SJSA1 (cell line): ENCODE measurements around the gene TNPO2. TPM values are rescaled to one million over a fixed set of nuclear protein-coding genes. Genes with fewer than 3 reads are reported as not detected.
"Not testable (repeated sequence)": the region's sequence is repeated elsewhere in the genome, so short reads cannot be mapped to it uniquely, and the experiment has no call there.

ENCODE experiments used
- DNase-seq, 2 experiments: peaks; one replicate each; pipeline ENCODE4 v3.0.0-alpha.2; 2015 to 2020; ENCODE audit warnings: low spot score in 2 of 2, low read depth in 1 of 2
- H3K27ac ChIP-seq: fragments of 250-450 bp; sonication (Bioruptor Pico); 2 replicates; pipeline ENCODE4 v1.5.1; 2020; ENCODE audit warnings: mild to moderate bottlenecking, moderate library complexity
- H3K27me3 ChIP-seq: fragments of 250-450 bp; sonication (Bioruptor Pico); replicated peaks from 2 replicates; pipeline ENCODE4 v1.5.1; 2020; ENCODE audit warnings: mild to moderate bottlenecking, moderate library complexity
- H3K36me3 ChIP-seq: fragments of 250-450 bp; sonication (Bioruptor Pico); 2 replicates; pipeline ENCODE4 v1.5.1; 2020; ENCODE audit warnings: mild to moderate bottlenecking
- H3K4me1 ChIP-seq: fragments of 250-450 bp; sonication (Bioruptor Pico); replicated peaks from 2 replicates; pipeline ENCODE4 v1.6.1; 2021; ENCODE audit warnings: mild to moderate bottlenecking
- H3K4me3 ChIP-seq: fragments of 250-450 bp; sonication (Bioruptor Pico); 2 replicates; pipeline ENCODE4 v1.5.1; 2020; ENCODE audit warnings: mild to moderate bottlenecking
- H3K9me3 ChIP-seq: fragments of 250-450 bp; sonication (Bioruptor Pico); replicated peaks from 2 replicates; pipeline ENCODE4 v1.5.1; 2020; ENCODE audit warnings: mild to moderate bottlenecking
- total RNA-seq: library from RNA; depleted of rRNA; stranded (reverse); fragments of >200 nt; shearing (Covaris generic); gene quantifications from 2 replicates; pipeline ENCODE4 v1.2.3, GENCODE V29; 2014

The TNPO2 gene
- total RNA-seq, 1 experiment from 2014 or later = 25.8 TPM

GRCh38 chr19:12692960-12693359 lies 30.8 kb downstream of the TNPO2 start:
- no peak for DNase-seq
- Histone ChIP-seq H3K4me3 (no peak overlapping the region), H3K9me3 (peaks cover 2% of the 10 kb centered on the region; the same call in 1 of the 2 replicates), H3K27ac (no peak overlapping the region), H3K36me3 (peaks cover 15% of the 10 kb centered on the region), H3K27me3 (no peaks in the 10 kb centered on the region), H3K4me1 (peaks cover 8% of the 10 kb centered on the region)

GRCh38 chr19:12689581-12690216 lies 34.0 kb downstream of the TNPO2 start:
- Histone ChIP-seq H3K4me1 (no peaks in the 10 kb centered on the region), H3K9me3 (no peaks in the 10 kb centered on the region), H3K27ac (no peak overlapping the region), H3K4me3 (no peak overlapping the region), H3K27me3 (no peaks in the 10 kb centered on the region), H3K36me3 (0 out of 2 replicates have a peak, but pooled peaks cover 4% of the 10 kb centered on the region)
- no peak for DNase-seq

- Histone ChIP-seq H3K27me3 (no peaks in the 10 kb centered on the region), H3K36me3 (0 out of 2 replicates have a peak, but pooled peaks cover 4% of the 10 kb centered on the region), H3K4me1 (no peaks in the 10 kb centered on the region), H3K27ac (no peak overlapping the region), H3K4me3 (no peak overlapping the region), H3K9me3 (no peaks in the 10 kb centered on the region)
- no peak for DNase-seq
Observed at GRCh38 chr19:12689012-12689411, 34.7 kb downstream of the TNPO2 start.

GRCh38 chr19:12687496-12688196 lies 36.1 kb downstream of the TNPO2 start, which contains the start of gene GNG14:
Gene GNG14 (plus strand): TSS chr19:12687998. CDS start chr19:12688049, 51 bp downstream.
- Histone ChIP-seq H3K9me3 (no peaks in the 10 kb centered on the region), H3K27me3 (no peaks in the 10 kb centered on the region), H3K36me3 (0 out of 2 replicates have a peak, but pooled peaks cover under 1% of the 10 kb centered on the region), H3K27ac (no peak within 1 kb of the TSS), H3K4me1 (no peaks in the 10 kb centered on the region), H3K4me3 (no peak within 1 kb of the TSS)
- DNase-seq = no peak

GRCh38 chr19:12685831-12686230 lies 37.9 kb downstream of the TNPO2 start:
- H3K27ac ChIP-seq = no peak overlapping the region
- no peaks in the 10 kb centered on the region for H3K4me1 ChIP-seq
- peaks cover 3% of the 10 kb centered on the region; the same call in 1 of the 2 replicates for H3K36me3 ChIP-seq
- H3K9me3 ChIP-seq = no peaks in the 10 kb centered on the region
- no peak overlapping the region for H3K4me3 ChIP-seq
- H3K27me3 ChIP-seq = no peaks in the 10 kb centered on the region
- no peak for DNase-seq

- Histone ChIP-seq H3K27ac (peak within 1 kb of the TSS; percentile 95), H3K4me3 (peak within 1 kb of the TSS; percentile 83), H3K36me3 (peaks cover 37% of the 10 kb centered on the region), H3K4me1 (no peaks in the 10 kb centered on the region), H3K27me3 (no peaks in the 10 kb centered on the region), H3K9me3 (no peaks in the 10 kb centered on the region)
- DNase-seq = peak; percentile 93 to 95
Observed at GRCh38 chr19:12681074-12681987, 42.4 kb downstream of the TNPO2 start, which contains the start of gene DHPS. Gene DHPS (minus strand): TSS chr19:12681880. CDS start chr19:12681766, 114 bp downstream.

- Histone ChIP-seq H3K4me1 (no peaks in the 10 kb centered on the region), H3K9me3 (no peaks in the 10 kb centered on the region), H3K27me3 (no peaks in the 10 kb centered on the region), H3K4me3 (no peak overlapping the region), H3K36me3 (peaks cover 50% of the 10 kb centered on the region), H3K27ac (no peak overlapping the region)
- DNase-seq = no peak
Observed at GRCh38 chr19:12680034-12680433, 43.7 kb downstream of the TNPO2 start.

GRCh38 chr19:12678039-12678438 lies 45.7 kb downstream of the TNPO2 start:
- not testable (repeated sequence) for H3K27me3 ChIP-seq, H3K9me3 ChIP-seq, H3K27ac ChIP-seq, DNase-seq, H3K4me3 ChIP-seq, H3K4me1 ChIP-seq
- peaks cover 66% of the 10 kb centered on the region for H3K36me3 ChIP-seq

- no peak overlapping the region for H3K27ac ChIP-seq
- H3K36me3 ChIP-seq = peaks cover 77% of the 10 kb centered on the region
- DNase-seq = no peak
- no peaks in the 10 kb centered on the region for H3K4me1 ChIP-seq
- no peaks in the 10 kb centered on the region for H3K9me3 ChIP-seq
- H3K4me3 ChIP-seq = no peak overlapping the region
- no peaks in the 10 kb centered on the region for H3K27me3 ChIP-seq
Observed at GRCh38 chr19:12676928-12677327, 46.8 kb downstream of the TNPO2 start.

- no peak overlapping the region for H3K4me3 ChIP-seq
- no peaks in the 10 kb centered on the region for H3K9me3 ChIP-seq
- peaks cover 78% of the 10 kb centered on the region for H3K36me3 ChIP-seq
- no peak overlapping the region for H3K27ac ChIP-seq
- peak; percentile 52 to 92 for DNase-seq
- no peaks in the 10 kb centered on the region for H3K27me3 ChIP-seq
- no peaks in the 10 kb centered on the region for H3K4me1 ChIP-seq
Observed at GRCh38 chr19:12676384-12676792, 47.3 kb downstream of the TNPO2 start.

- Histone ChIP-seq H3K9me3 (no peaks in the 10 kb centered on the region), H3K27me3 (no peaks in the 10 kb centered on the region), H3K27ac (no peak overlapping the region), H3K4me3 (no peak overlapping the region), H3K4me1 (no peaks in the 10 kb centered on the region), H3K36me3 (peaks cover 77% of the 10 kb centered on the region)
- DNase-seq = no peak
Observed at GRCh38 chr19:12675940-12676339, 47.8 kb downstream of the TNPO2 start.

GRCh38 chr19:12675399-12675798 lies 48.3 kb downstream of the TNPO2 start:
- no peak for DNase-seq
- Histone ChIP-seq H3K4me3 (no peak overlapping the region), H3K27me3 (no peaks in the 10 kb centered on the region), H3K4me1 (peaks cover 3% of the 10 kb centered on the region; the same call in 1 of the 2 replicates), H3K27ac (no peak overlapping the region), H3K36me3 (peaks cover 82% of the 10 kb centered on the region), H3K9me3 (no peaks in the 10 kb centered on the region)

- Histone ChIP-seq H3K36me3 (peaks cover 68% of the 10 kb centered on the region), H3K27ac (no peak overlapping the region), H3K4me1 (peaks cover 16% of the 10 kb centered on the region), H3K9me3 (no peaks in the 10 kb centered on the region), H3K4me3 (no peak overlapping the region), H3K27me3 (no peaks in the 10 kb centered on the region)
- DNase-seq = no peak
Observed at GRCh38 chr19:12672744-12673143, 51.0 kb downstream of the TNPO2 start.
